Right cardiac atrium (tissue), 5 donors: ENCODE results near the gene PLPP3. TPM values are rescaled to one million over a fixed set of nuclear protein-coding genes. Genes with fewer than 3 reads are reported as not detected.
"Not testable (repeated sequence)": the region's sequence is repeated elsewhere in the genome, so short reads cannot be mapped to it uniquely, and the experiment has no call there.

Experiments
- ATAC-seq, 2 donors: fragments of 200-7000 bp; cut with Tn5 transposase; one replicate each; pipeline versions ENCODE4 v1.8.0 to v1.9.1; 2020; ENCODE audit warnings: moderate library complexity in 2 of 2, mild to moderate bottlenecking in 1 of 2
- DNase-seq, 3 donors: peaks; one replicate each; pipeline ENCODE4 v3.0.0-alpha.2; 2020
- H3K27ac ChIP-seq: one replicate; pipeline ENCODE4 v1.5.1; 2013; ENCODE audit warnings: mild to moderate bottlenecking, low read length, control low read depth, moderate library complexity
- H3K27me3 ChIP-seq: one replicate; pipeline ENCODE4 v1.6.1; 2013; ENCODE audit not compliant: control insufficient read depth, insufficient read depth
- H3K4me1 ChIP-seq: one replicate; pipeline ENCODE4 v1.6.1; 2013; ENCODE audit warnings: low read length; ENCODE audit not compliant: control insufficient read depth, insufficient read depth
- H3K4me3 ChIP-seq: one replicate; pipeline ENCODE4 v1.5.1; 2013; ENCODE audit warnings: low read length, control low read depth
- H3K9me3 ChIP-seq: one replicate; pipeline ENCODE4 v1.6.1; 2013; ENCODE audit warnings: low read length; ENCODE audit not compliant: control insufficient read depth
- WGBS: extraction: QIAGEN DNeasy Blood & Tissue Kit; methylation state at CpG from one replicate; pipeline ENCODE4 v1.1.7; 2013; 5-methylcytosine and 5-hydroxymethylcytosine counted together
- intact Hi-C, 4 donors: fragments of 100-400 bp; cut with DNase I; formaldehyde crosslinking; loops; one replicate each; pipeline versions ENCODE4 v1.11.0 to v1.14.0; 2022 to 2023
- long read RNA-seq, 4 donors: library from polyadenylated mRNA; unstranded; transcript quantifications; one replicate each; pipeline ENCODE4 v2.0.0, GENCODE V29; 2020 to 2021
- polyA plus RNA-seq: library from polyadenylated mRNA; stranded (reverse); fragments of 200-250 nt; gene quantifications from one replicate; pipeline ENCODE4 v1.2.3, GENCODE V29; 2013
- total RNA-seq, 4 donors: library from RNA; stranded (reverse); fragmentation: NEBNext Ultra II Directional; extraction: Animal tissue kit (Norgen Biotek cat#: 25700); gene quantifications; one replicate each; pipeline ENCODE4 v1.2.1, GENCODE V29; 2021
- donor health status: healthy with polysubstance abuse.
- donor health status: DM: no; HTN: yes; CAD: no.
- donor health status: DM: no; HTN: no; CAD: no.
- donor health status: DM: no; HTN: yes; CAD: no; lungs with severe emphysema.
- donor health status: DM: yes; HTN: yes; CAD: no.

The PLPP3 gene
- 100 to 1,000 TPM in 1 of 4 donors, 10 to 100 TPM in 3; 85.4 to 120 (median 94.6) TPM for total RNA-seq
- 47.7 TPM for polyA plus RNA-seq
- long read RNA-seq, donor 1, transcript PLPP3-201 (6 exons, 3,292 nt) = major isoform, 103 of 133 reads
- long read RNA-seq, donor 1, partial matches to known transcripts = 24 of 133 reads
- long read RNA-seq, donor 1, other reads (novel, unspliced or antisense) = 4 of 133 reads
- long read RNA-seq, donor 2, transcript PLPP3-201 (6 exons, 3,292 nt) = major isoform, 69 of 82 reads
- long read RNA-seq, donor 2, partial matches to known transcripts = 4 of 82 reads
- long read RNA-seq, donor 2, other reads (novel, unspliced or antisense) = 5 of 82 reads
- long read RNA-seq, donor 3, transcript PLPP3-202 (2 exons, 2,039 nt) = minor isoform, 6 of 146 reads
- long read RNA-seq, donor 3, transcript PLPP3-201 (6 exons, 3,292 nt) = major isoform, 117 of 146 reads
- long read RNA-seq, donor 3, partial matches to known transcripts = 9 of 146 reads
- long read RNA-seq, donor 3, other reads (novel, unspliced or antisense) = 14 of 146 reads
- long read RNA-seq, donor 4, transcript PLPP3-202 (2 exons, 2,039 nt) = minor isoform, 5 of 67 reads
- long read RNA-seq, donor 4, transcript PLPP3-201 (6 exons, 3,292 nt) = major isoform, 53 of 67 reads
- long read RNA-seq, donor 4, partial matches to known transcripts = 3 of 67 reads
- long read RNA-seq, donor 4, other reads (novel, unspliced or antisense) = 6 of 67 reads

- H3K9me3 ChIP-seq = no peaks in the 10 kb centered on the region
- no peaks in the 10 kb centered on the region for H3K27me3 ChIP-seq
- H3K27ac ChIP-seq = peak within 1 kb of the TSS; percentile 91
- peak; percentile 93 to 94 for ATAC-seq
- intact Hi-C loops = loop anchor here (5.0 to 10.0 kb wide), 7 partner anchors 64 to 167 kb away; no protein-coding TSS in a partner anchor
- peak; percentile 91 to 95 (median 94) for DNase-seq
- under 1% methylated on average over 62 of the region's 62 CpGs for WGBS
- peak within 1 kb of the TSS; percentile 84 for H3K4me3 ChIP-seq
- peaks cover 2% of the 10 kb centered on the region for H3K4me1 ChIP-seq
Measured at GRCh38 chr1:56578963-56579875, at the start of gene PLPP3. Gene PLPP3, minus strand, starts transcription at chr1:56579563. Its CDS starts 547 bp downstream, at chr1:56579016.

- no peaks in the 10 kb centered on the region for H3K27me3 ChIP-seq
- ATAC-seq (no peak), DNase-seq (no peak)
- no peaks in the 10 kb centered on the region for H3K4me1 ChIP-seq
- H3K9me3 ChIP-seq = no peaks in the 10 kb centered on the region
- H3K4me3 ChIP-seq = no peak overlapping the region
- 80% methylated on average over 3 of the region's 3 CpGs for WGBS
- intact Hi-C loops = no loop called here
- no peak overlapping the region for H3K27ac ChIP-seq
Measured at GRCh38 chr1:56627636-56628039, 48.3 kb upstream of the PLPP3 start.

DNA sequence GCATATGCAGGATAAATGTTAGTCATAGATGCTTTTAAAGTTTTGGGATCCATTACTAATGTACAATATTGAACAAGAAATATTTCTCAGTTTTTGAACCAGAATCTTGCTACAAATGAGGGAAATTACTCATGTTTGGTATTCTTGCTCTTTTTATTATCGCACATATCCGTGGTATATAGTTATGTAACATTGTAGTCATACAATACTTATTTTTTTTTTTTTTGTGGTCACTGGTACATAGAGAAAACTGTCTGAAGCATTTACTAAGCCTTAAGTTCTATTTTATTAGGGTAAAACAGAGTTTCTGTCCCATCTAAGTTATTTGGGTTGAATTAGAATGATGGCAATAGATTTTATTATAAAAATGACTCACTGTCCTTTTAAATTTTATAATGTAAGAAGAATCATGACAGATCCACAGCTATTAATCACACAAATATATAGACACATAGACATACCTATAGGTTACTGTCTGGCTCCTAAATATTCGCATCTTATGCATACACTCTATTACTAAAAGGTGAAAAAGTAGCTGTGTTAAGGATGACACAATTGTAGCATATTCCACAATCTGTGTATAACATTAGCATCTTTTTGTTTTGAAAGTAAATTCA, 47.8 kb upstream of the PLPP3 start:
- DNase-seq (no peak), ATAC-seq (no peak)
- intact Hi-C loops = no loop called here
- H3K4me3 ChIP-seq = no peak overlapping the region
- H3K9me3 ChIP-seq = no peaks in the 10 kb centered on the region
- no peaks in the 10 kb centered on the region for H3K4me1 ChIP-seq
- WGBS = 87% methylated on average over 3 of the region's 3 CpGs
- H3K27me3 ChIP-seq = no peaks in the 10 kb centered on the region
- no peak overlapping the region for H3K27ac ChIP-seq

- Histone ChIP-seq H3K9me3 (no peaks in the 10 kb centered on the region), H3K4me3 (no peak overlapping the region), H3K4me1 (no peaks in the 10 kb centered on the region), H3K27me3 (no peaks in the 10 kb centered on the region), H3K27ac (no peak overlapping the region)
- no peak for DNase-seq
- no peak for ATAC-seq
- intact Hi-C loops = no loop called here
Measured at GRCh38 chr1:56626546-56626945, 47.2 kb upstream of the PLPP3 start.

DNA sequence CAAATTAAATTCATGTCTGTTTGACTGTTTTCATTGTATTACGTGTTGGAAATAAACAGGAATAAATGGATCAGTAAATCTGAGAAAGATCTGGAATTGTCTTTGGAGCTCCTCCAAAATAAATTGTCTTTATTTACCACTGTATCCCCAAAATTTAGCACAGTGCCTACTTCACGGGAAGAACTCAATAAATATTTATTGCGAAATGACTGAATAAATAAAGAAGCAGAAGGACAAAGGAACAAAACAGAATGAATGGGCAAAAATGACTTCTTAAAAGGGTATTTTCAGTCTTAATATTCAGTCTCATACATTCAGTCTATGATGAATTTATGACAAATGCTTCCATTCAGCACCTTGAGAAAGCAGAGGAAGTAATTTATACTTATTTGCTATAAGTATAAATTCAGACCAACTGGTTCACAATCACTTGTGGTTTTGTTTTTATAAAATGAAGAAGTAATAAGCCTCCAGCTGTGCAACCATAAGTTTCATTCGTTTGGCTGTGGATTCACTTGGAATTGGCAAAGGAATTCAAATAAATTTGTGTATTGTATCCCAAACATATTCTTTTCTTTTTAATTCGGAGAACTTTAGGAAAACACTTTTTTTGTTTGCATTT, 46.6 kb upstream of the PLPP3 start:
- Histone ChIP-seq H3K4me3 (no peak overlapping the region), H3K27me3 (no peaks in the 10 kb centered on the region), H3K27ac (no peak overlapping the region), H3K9me3 (no peaks in the 10 kb centered on the region), H3K4me1 (no peaks in the 10 kb centered on the region)
- intact Hi-C loops = no loop called here
- DNase-seq = no peak
- ATAC-seq = no peak
- WGBS = 63% methylated on average over 5 of the region's 5 CpGs

- Histone ChIP-seq H3K4me1 (no peaks in the 10 kb centered on the region), H3K27ac (no peak overlapping the region), H3K9me3 (no peaks in the 10 kb centered on the region), H3K4me3 (no peak overlapping the region), H3K27me3 (no peaks in the 10 kb centered on the region)
- DNase-seq (no peak), ATAC-seq (no peak)
- intact Hi-C loops = no loop called here
- 83% methylated on average over 2 of the region's 2 CpGs for WGBS
Measured at GRCh38 chr1:56617141-56617540, 37.8 kb upstream of the PLPP3 start.

DNA sequence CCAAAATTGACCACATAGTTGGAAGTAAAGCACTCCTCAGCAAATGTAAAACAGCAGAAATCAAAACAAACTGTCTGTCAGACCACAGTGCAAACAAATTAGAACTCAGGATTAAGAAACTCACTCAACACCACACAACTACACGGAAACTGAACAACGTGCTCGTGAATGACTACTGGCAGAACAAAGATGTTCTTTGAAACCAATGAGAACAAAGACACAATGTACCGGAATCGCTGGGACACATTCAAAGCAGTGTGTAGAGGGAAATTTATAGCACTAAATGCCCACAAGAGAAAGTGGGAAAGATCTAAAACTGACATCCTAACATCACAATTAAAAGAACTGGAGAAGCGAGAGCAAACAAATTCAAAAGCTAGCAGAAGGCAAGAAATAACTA, 31.4 kb upstream of the PLPP3 start:
- ATAC-seq, H3K4me1 ChIP-seq, H3K9me3 ChIP-seq, H3K27me3 ChIP-seq, H3K27ac ChIP-seq, DNase-seq, H3K4me3 ChIP-seq, intact Hi-C loops: not testable (repeated sequence)
- WGBS = 93% methylated on average over 6 of the region's 6 CpGs

GRCh38 chr1:56610097-56610496, 30.7 kb upstream of the PLPP3 start:
- intact Hi-C loops, H3K4me3 ChIP-seq, H3K9me3 ChIP-seq, H3K4me1 ChIP-seq, DNase-seq, ATAC-seq, H3K27me3 ChIP-seq, H3K27ac ChIP-seq: not testable (repeated sequence)
- WGBS = 35% methylated on average over 2 of the region's 2 CpGs

- H3K27ac ChIP-seq, H3K4me3 ChIP-seq, H3K9me3 ChIP-seq, H3K4me1 ChIP-seq, H3K27me3 ChIP-seq, intact Hi-C loops, DNase-seq, ATAC-seq: not testable (repeated sequence)
- 95% methylated on average over 5 of the region's 5 CpGs for WGBS
Measured at GRCh38 chr1:56595397-56596191, 16.2 kb upstream of the PLPP3 start.
